A549 (cell line): ENCODE measurements around the gene AAK1. TPM values are rescaled to one million over a fixed set of nuclear protein-coding genes. Genes with fewer than 3 reads are reported as not detected.

Source experiments
- ATAC-seq, 2 experiments: fragments of 200-7000 bp in 1 of 2; fragments of >200 bp in 1 of 2; cut with Nextera tagmentation in 1 of 2; cut with Tn5 transposase in 1 of 2; 3 replicates each; pipeline versions ENCODE4 v1.8.0 to v1.9.1; 2018 to 2020; ENCODE audit warnings: mild to moderate bottlenecking in 1 of 2, moderate library complexity in 1 of 2
- CTCF ChIA-PET: fragments of 300-600 bp; sonication (Branson Sonifier 250); formaldehyde crosslinking; extraction: SDS; loops from one replicate; lab custom pipeline; 2021; ENCODE audit warnings: antibody characterized with exemption, inconsistent platforms; lab: Yijun Ruan, JAX
- POLR2A ChIA-PET: fragments of 350-600 bp; formaldehyde crosslinking; extraction: SDS; loops from one replicate; lab custom pipeline; 2021; ENCODE audit warnings: antibody characterized with exemption, inconsistent platforms; lab: Yijun Ruan, JAX
- DNase-seq, 2 experiments: peaks; one replicate each; pipeline versions ENCODE4 v3.0.0 to v3.0.0-alpha.2; 2011 to 2016; ENCODE audit warnings: low read depth in 1 of 2, low spot score in 1 of 2
- FAIRE-seq: peaks from 2 replicates; lab custom pipeline; 2011; peaks lifted over from hg19 to GRCh38; lab: Jason Lieb, UNC
- H3K27ac ChIP-seq, 2 experiments: fragments of >200 bp; sonication (Bioruptor Twin); formaldehyde crosslinking; 3 replicates each; pipeline ENCODE4 v1.5.1; 2016 to 2017
- H3K4me1 ChIP-seq: fragments of >200 bp; sonication (Bioruptor Twin); formaldehyde crosslinking; 3 replicates; pipeline ENCODE4 v1.6.1; 2016
- H3K4me2 ChIP-seq: fragments of >200 bp; sonication (Bioruptor Twin); formaldehyde crosslinking; 3 replicates; pipeline ENCODE4 v1.6.1; 2016
- H3K4me3 ChIP-seq: fragments of >200 bp; sonication (Bioruptor Twin); formaldehyde crosslinking; 3 replicates; pipeline ENCODE4 v1.5.1; 2016
- H3K9me3 ChIP-seq: fragments of >200 bp; sonication (Bioruptor Twin); formaldehyde crosslinking; 3 replicates; pipeline ENCODE4 v1.6.1; 2016
- BHLHE40 ChIP-seq: IDR thresholded peaks from 2 replicates; pipeline ENCODE4 v1.6.1; 2012; ENCODE audit warnings: low read depth, low read length, inconsistent platforms
- CBX8 ChIP-seq: fragments of 200-600 bp; sonication (generic); IDR thresholded peaks from 2 replicates; pipeline ENCODE4 v1.6.1; 2016
- CEBPB ChIP-seq, 2 experiments: fragments of >200 bp in 1 of 2; sonication (Bioruptor Twin) in 1 of 2; formaldehyde crosslinking in 1 of 2; IDR thresholded peaks; 2 replicates each; pipeline ENCODE4 v1.6.1; 2012 to 2016
- CHD2 ChIP-seq: fragments of 150-350 bp; IDR thresholded peaks from 2 replicates; pipeline ENCODE4 v1.6.1; 2014; ENCODE audit warnings: low read length; ENCODE audit not compliant: partially characterized antibody
- CHD4 ChIP-seq: fragments of 200-600 bp; sonication (generic); IDR thresholded peaks from 2 replicates; pipeline ENCODE4 v1.6.1; 2016; ENCODE audit warnings: antibody characterized with exemption, mild to moderate bottlenecking, borderline replicate concordance
- CTCF ChIP-seq: fragments of >200 bp; sonication (Bioruptor Twin); formaldehyde crosslinking; IDR thresholded peaks from 3 replicates; pipeline ENCODE4 v1.5.1; 2016
- EP300 ChIP-seq, 2 experiments: fragments of >200 bp; sonication (Bioruptor Twin); formaldehyde crosslinking; IDR thresholded peaks; 2 replicates in 1 of 2; 3 replicates in 1 of 2; pipeline ENCODE4 v1.6.1; 2016 to 2017
- ESRRA ChIP-seq: fragments of 150-350 bp; IDR thresholded peaks from 2 replicates; pipeline ENCODE4 v1.6.1; 2014; ENCODE audit warnings: mild to moderate bottlenecking, low read length, borderline replicate concordance
- HDAC2 ChIP-seq: fragments of 200-600 bp; sonication (generic); IDR thresholded peaks from 2 replicates; pipeline ENCODE4 v1.6.1; 2016
- HOXA7 ChIP-seq: fragments of 250-450 bp; sonication (Bioruptor Pico); IDR thresholded peaks from 2 replicates; pipeline ENCODE4 v1.5.0; 2020; ENCODE audit warnings: mild to moderate bottlenecking, moderate library complexity
- HOXB13 ChIP-seq: fragments of 250-450 bp; sonication (Bioruptor Pico); IDR thresholded peaks from 2 replicates; pipeline ENCODE4 v1.5.0; 2020; ENCODE audit warnings: low read depth, mild to moderate bottlenecking, moderate library complexity
- HOXB5 ChIP-seq: fragments of 250-450 bp; sonication (Bioruptor Pico); IDR thresholded peaks from 2 replicates; pipeline ENCODE4 v1.5.0; 2020; ENCODE audit warnings: mild to moderate bottlenecking, moderate library complexity
- KDM5A ChIP-seq: fragments of 200-600 bp; sonication (generic); IDR thresholded peaks from 2 replicates; pipeline ENCODE4 v1.6.1; 2016; ENCODE audit warnings: antibody characterized with exemption, mild to moderate bottlenecking
- SMC3 ChIP-seq: fragments of >200 bp; sonication (Bioruptor Twin); formaldehyde crosslinking; IDR thresholded peaks from 3 replicates; pipeline ENCODE4 v1.6.1; 2018; ENCODE audit warnings: inconsistent platforms
- SREBF2 ChIP-seq: fragments of 450-650 bp; IDR thresholded peaks from 2 replicates; pipeline ENCODE4 v1.6.1; 2014; ENCODE audit warnings: mild to moderate bottlenecking, moderate library complexity
- TFCP2L1 ChIP-seq: fragments of 250-450 bp; sonication (Bioruptor Pico); IDR thresholded peaks from 2 replicates; pipeline ENCODE4 v1.5.0; 2021; ENCODE audit warnings: mild to moderate bottlenecking
- TP53 ChIP-seq: fragments of 250-450 bp; sonication (Bioruptor Pico); IDR thresholded peaks from 2 replicates; pipeline ENCODE4 v1.5.0; 2021; ENCODE audit warnings: mild to moderate bottlenecking, moderate library complexity
- WGBS: methylation state at CpG from one replicate; pipeline ENCODE4 v1.1.6; 2017; ENCODE audit errors: missing lambda C conversion rate; 5-methylcytosine and 5-hydroxymethylcytosine counted together
- polyA plus RNA-seq, 4 experiments: library from polyadenylated mRNA; depleted of rRNA in 3 of 4; stranded (reverse); fragments of >200 nt; fragmentation: RNase III in 1 of 4; extraction: RNeasy Plus Mini Kit Qiagen cat#74134 plus additional on column Dnase treatment in 1 of 4; gene quantifications; 2 replicates in 3 of 4; 3 replicates in 1 of 4; pipeline ENCODE4 v1.2.3, GENCODE V29; 2011 to 2017
- TF ChIP-seq, protein P1 (sequence below): fragments of 450-650 bp; IDR thresholded peaks from 2 replicates; pipeline ENCODE4 v1.6.1; 2014; ENCODE audit warnings: antibody characterized with exemption

AAK1 gene
- polyA plus RNA-seq, 2 of the 4 experiments (the other 2 are of a cell fraction) = 15.9 to 25.7 TPM

- ATAC-seq (no peak), DNase-seq (no peak), FAIRE-seq (no peak)
- no peak overlapping the region for H3K27ac ChIP-seq
- H3K9me3 ChIP-seq = no peaks in the 10 kb centered on the region
- TF ChIP-seq HOXB5 (CRISPR knock-in tag) = no peak
- no peak for TF ChIP-seq CBX8
- TF ChIP-seq SMC3 = no peak
- no peak for TF ChIP-seq KDM5A
- TF ChIP-seq EP300 (IDR thresholded peaks at IDR 0.05) = no peak
- TF ChIP-seq SREBF2 = no peak
- CTCF ChIA-PET = no interaction called here
- H3K4me2 ChIP-seq = no peak overlapping the region
- no peak overlapping the region for H3K4me3 ChIP-seq
- POLR2A ChIA-PET = no interaction called here
- H3K4me1 ChIP-seq = peaks cover 8% of the 10 kb centered on the region; the same call in 2 of the 3 replicates
These were observed 51.0 kb downstream of the AAK1 start for GRCh38 chr2:69592511-69592910.

- H3K9me3 ChIP-seq = no peaks in the 10 kb centered on the region
- TF ChIP-seq CBX8 (no peak), ESRRA (no peak)
- DNase-seq (no peak), FAIRE-seq (no peak), ATAC-seq (peak; percentile 30 to 61; a peak in 3 of 6 replicates)
- ChIA-PET CTCF (interaction anchor here (0.6 to 1.3 kb wide), 6 partner anchors 10 to 111 kb away, joined by 3 read pairs; no protein-coding TSS in a partner anchor), POLR2A (no interaction called here)
- H3K4me2 ChIP-seq = no peak overlapping the region
- WGBS = 82% methylated on average over 8 of the region's 8 CpGs
- H3K4me3 ChIP-seq = no peak overlapping the region
- H3K4me1 ChIP-seq = peaks cover 13% of the 10 kb centered on the region
- 0 out of 6 replicates have a peak overlapping the region, but pooled peaks of 1 of the 2 experiments have one; percentile 18 for H3K27ac ChIP-seq
These were observed 53.4 kb downstream of the AAK1 start for GRCh38 chr2:69589973-69590652.

DNA sequence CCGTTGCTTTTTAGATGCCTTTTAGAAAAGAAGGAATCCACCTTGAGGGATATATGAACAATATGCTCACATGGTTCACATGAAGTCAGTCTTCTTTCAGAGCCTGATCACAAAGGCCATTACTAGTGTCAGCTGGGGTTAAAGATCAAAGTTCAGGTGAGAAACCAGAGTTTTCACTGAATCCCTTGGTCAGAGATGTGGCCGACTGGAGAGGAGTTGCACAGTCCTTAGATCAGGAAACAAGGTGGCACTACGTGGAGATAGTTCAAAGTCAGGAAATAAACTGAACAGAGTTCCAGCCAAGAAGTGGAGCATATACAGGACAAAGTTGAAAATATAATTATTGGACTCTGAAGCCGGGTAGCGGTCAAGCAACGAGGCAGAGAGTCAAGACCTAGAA is 54.6 kb downstream of the AAK1 start:
- POLR2A ChIA-PET = no interaction called here
- peaks cover 13% of the 10 kb centered on the region for H3K4me1 ChIP-seq
- no peaks in the 10 kb centered on the region for H3K9me3 ChIP-seq
- no peak for DNase-seq
- no peak for ATAC-seq
- no peak for FAIRE-seq
- 89% methylated on average over 6 of the region's 6 CpGs for WGBS
- no peak for TF ChIP-seq BHLHE40
- no peak for TF ChIP-seq CHD4
- TF ChIP-seq HOXB13 (CRISPR knock-in tag) = no peak
- no peak for TF ChIP-seq TP53 (CRISPR knock-in tag)
- no peak for TF ChIP-seq CEBPB (IDR thresholded peaks at IDR 0.05)
- TF ChIP-seq CHD2 = no peak
- TF ChIP-seq, protein P1, sequence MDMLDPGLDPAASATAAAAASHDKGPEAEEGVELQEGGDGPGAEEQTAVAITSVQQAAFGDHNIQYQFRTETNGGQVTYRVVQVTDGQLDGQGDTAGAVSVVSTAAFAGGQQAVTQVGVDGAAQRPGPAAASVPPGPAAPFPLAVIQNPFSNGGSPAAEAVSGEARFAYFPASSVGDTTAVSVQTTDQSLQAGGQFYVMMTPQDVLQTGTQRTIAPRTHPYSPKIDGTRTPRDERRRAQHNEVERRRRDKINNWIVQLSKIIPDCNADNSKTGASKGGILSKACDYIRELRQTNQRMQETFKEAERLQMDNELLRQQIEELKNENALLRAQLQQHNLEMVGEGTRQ = no peak
- no peak for TF ChIP-seq CTCF
- no peak for TF ChIP-seq HOXA7
- no peak for TF ChIP-seq TFCP2L1
- TF ChIP-seq ESRRA = no peak
- H3K4me2 ChIP-seq = no peak overlapping the region
- H3K4me3 ChIP-seq = no peak overlapping the region
- no peak overlapping the region for H3K27ac ChIP-seq
- CTCF ChIA-PET = interaction anchor here (0.6 to 1.2 kb wide), 4 partner anchors 9 to 55 kb away, joined by 3 read pairs; partner anchors contain the start of gene AAK1

GRCh38 chr2:69588403-69588802 is 55.1 kb downstream of the AAK1 start:
- Histone ChIP-seq H3K4me2 (no peak overlapping the region), H3K4me1 (peaks cover 15% of the 10 kb centered on the region), H3K9me3 (no peaks in the 10 kb centered on the region), H3K27ac (no peak overlapping the region), H3K4me3 (no peak overlapping the region)
- TF ChIP-seq CHD4 (no peak), HDAC2 (no peak)
- no peak for DNase-seq
- ChIA-PET CTCF (interaction anchor here (1.0 to 1.2 kb wide), 3 partner anchors 8 to 20 kb away, joined by 3 read pairs; no protein-coding TSS in a partner anchor), POLR2A (no interaction called here)
- ATAC-seq = no peak
- no peak for FAIRE-seq
- 96% methylated on average over 3 of the region's 3 CpGs for WGBS
